ENCODE results near the gene MYT1. TPM values are rescaled to one million over a fixed set of nuclear protein-coding genes. Genes with fewer than 3 reads are reported as not detected.

MYT1 gene
- total and polyA plus RNA-seq, 9 of the 15 experiments (the other 6 are each of a cell fraction or from before 2014, with no cell fraction given): 0.02 to 0.12 (median 0.06) TPM; not detected in 4

GRCh38 chr20:64258071-64258823, 94.0 kb downstream of the MYT1 start:
- Histone ChIP-seq H3K27ac (ENCODE audit: extremely low read depth, low read depth, low read length) (no peak overlapping the region), H3K4me1 (replicated peaks in 1 of 2; ENCODE audit: control insufficient read depth in 2 of 2, insufficient read depth in 2 of 2, low read length in 2 of 2) (peaks cover 21 to 24% of the 10 kb centered on the region in 2 experiments), H3K9ac (ENCODE audit: insufficient read depth in 1 of 2, low read depth in 2 of 2, low read length in 2 of 2) (no peak overlapping the region), H3K4me3 (no peak overlapping the region), H3K9me1 (ENCODE audit: control insufficient read depth, insufficient read depth, low read length) (no peaks in the 10 kb centered on the region), H3K27me3 (ENCODE audit: control insufficient read depth in 2 of 2, insufficient read depth in 2 of 2, low read length in 2 of 2) (no peaks in the 10 kb centered on the region), H3K79me2 (ENCODE audit: control insufficient read depth, insufficient read depth, low read length) (peaks cover 35% of the 10 kb centered on the region), H4K20me1 (replicated peaks; ENCODE audit: control insufficient read depth, insufficient read depth, low read length) (no peaks in the 10 kb centered on the region), H3K9me3 (replicated peaks; ENCODE audit: control insufficient read depth, insufficient read depth, low read depth, low read length) (no peaks in the 10 kb centered on the region), H2AFZ (ENCODE audit: low read depth, low read length) (no peak overlapping the region), H3K4me2 (ENCODE audit: insufficient read depth, low read length) (no peak overlapping the region), H3K36me3 (ENCODE audit: control insufficient read depth, insufficient read depth, low read length) (peaks cover 3% of the 10 kb centered on the region; the same call in 2 of the 3 replicates)
- in situ Hi-C loops (cut with MboI): loop anchor here (5.0 kb wide), 1 partner anchor 66 kb away; no protein-coding TSS in a partner anchor
- DNase-seq (ENCODE audit: extremely low read depth in 1 of 4, low spot score in 3 of 4): no peak
- TF ChIP-seq ZC3H8 (IDR thresholded peaks at IDR 0.05) (no peak), FOXJ3 (CRISPR knock-in tag; IDR thresholded peaks at IDR 0.05) (no peak), ZNF655 (CRISPR knock-in tag; IDR thresholded peaks at IDR 0.05) (no peak), TAL1 (IDR thresholded peaks at IDR 0.05) (no peak), HBP1 (CRISPR knock-in tag; IDR thresholded peaks at IDR 0.05) (no peak), NCOR1 (IDR thresholded peaks at IDR 0.05) (no peak)
- no peak for ATAC-seq
- ChIA-PET POLR2A (interaction anchor here (0.6 kb wide), 1 partner anchor 28 kb away, joined by 3 read pairs; no protein-coding TSS in a partner anchor), CTCF (ENCODE audit: low intra/inter-chr PET ratio) (no interaction called here)
- FAIRE-seq: no peak
- BruUV-seq (replicated peaks): no TSS peak
- 96% methylated on average over 9 of the region's 9 CpGs for WGBS (ENCODE audit: insufficient coverage, low coverage, missing lambda C conversion rate)
- intact Hi-C loops (cut with micrococcal nuclease): no loop called here
